ENCODE results near the gene AP1M2.

DNA sequence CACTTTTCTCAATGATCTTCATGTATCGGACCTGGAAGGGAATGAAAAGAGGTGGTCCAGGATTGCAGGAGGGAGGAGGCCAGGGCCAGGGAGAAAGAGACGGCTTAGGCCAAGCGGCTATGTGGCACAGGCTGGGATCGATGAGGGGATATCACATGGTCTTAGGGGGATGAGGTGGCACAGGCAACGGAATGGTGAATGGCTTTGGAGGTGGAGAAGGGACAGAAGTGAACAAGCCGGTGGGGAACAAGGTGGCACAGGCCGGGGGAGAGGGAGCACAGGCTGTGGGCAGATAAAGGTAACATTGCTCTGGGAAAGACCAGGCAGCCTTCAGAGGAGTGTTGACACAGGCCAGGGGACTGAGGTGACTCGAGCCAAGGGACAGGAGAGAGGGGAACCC, 12.7 kb downstream of the AP1M2 start:
- TF ChIP-seq, protein P1, sequence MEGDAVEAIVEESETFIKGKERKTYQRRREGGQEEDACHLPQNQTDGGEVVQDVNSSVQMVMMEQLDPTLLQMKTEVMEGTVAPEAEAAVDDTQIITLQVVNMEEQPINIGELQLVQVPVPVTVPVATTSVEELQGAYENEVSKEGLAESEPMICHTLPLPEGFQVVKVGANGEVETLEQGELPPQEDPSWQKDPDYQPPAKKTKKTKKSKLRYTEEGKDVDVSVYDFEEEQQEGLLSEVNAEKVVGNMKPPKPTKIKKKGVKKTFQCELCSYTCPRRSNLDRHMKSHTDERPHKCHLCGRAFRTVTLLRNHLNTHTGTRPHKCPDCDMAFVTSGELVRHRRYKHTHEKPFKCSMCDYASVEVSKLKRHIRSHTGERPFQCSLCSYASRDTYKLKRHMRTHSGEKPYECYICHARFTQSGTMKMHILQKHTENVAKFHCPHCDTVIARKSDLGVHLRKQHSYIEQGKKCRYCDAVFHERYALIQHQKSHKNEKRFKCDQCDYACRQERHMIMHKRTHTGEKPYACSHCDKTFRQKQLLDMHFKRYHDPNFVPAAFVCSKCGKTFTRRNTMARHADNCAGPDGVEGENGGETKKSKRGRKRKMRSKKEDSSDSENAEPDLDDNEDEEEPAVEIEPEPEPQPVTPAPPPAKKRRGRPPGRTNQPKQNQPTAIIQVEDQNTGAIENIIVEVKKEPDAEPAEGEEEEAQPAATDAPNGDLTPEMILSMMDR (IDR thresholded peaks at IDR 0.05; ENCODE audit: poor library complexity) = no peak
- TF ChIP-seq EZH2 (IDR thresholded peaks at IDR 0.05; ENCODE audit: borderline replicate concordance) = no peak
- no peak for TF ChIP-seq EZH2phosphoT487 (IDR thresholded peaks at IDR 0.05; ENCODE audit: low read depth, severe bottlenecking, unreplicated experiment)

Measured in hepatocyte (in vitro differentiated cells).